ENCODE data around the gene PRDM2. TPM values are rescaled to one million over a fixed set of nuclear protein-coding genes. Genes with fewer than 3 reads are reported as not detected.
A peak's percentile ranks its signal among the peaks of the same experiment; 100 is the strongest.
"Not testable (repeated sequence)": the region's sequence is repeated elsewhere in the genome, so short reads cannot be mapped to it uniquely, and the experiment has no call there.

PRDM2 gene, protein sequence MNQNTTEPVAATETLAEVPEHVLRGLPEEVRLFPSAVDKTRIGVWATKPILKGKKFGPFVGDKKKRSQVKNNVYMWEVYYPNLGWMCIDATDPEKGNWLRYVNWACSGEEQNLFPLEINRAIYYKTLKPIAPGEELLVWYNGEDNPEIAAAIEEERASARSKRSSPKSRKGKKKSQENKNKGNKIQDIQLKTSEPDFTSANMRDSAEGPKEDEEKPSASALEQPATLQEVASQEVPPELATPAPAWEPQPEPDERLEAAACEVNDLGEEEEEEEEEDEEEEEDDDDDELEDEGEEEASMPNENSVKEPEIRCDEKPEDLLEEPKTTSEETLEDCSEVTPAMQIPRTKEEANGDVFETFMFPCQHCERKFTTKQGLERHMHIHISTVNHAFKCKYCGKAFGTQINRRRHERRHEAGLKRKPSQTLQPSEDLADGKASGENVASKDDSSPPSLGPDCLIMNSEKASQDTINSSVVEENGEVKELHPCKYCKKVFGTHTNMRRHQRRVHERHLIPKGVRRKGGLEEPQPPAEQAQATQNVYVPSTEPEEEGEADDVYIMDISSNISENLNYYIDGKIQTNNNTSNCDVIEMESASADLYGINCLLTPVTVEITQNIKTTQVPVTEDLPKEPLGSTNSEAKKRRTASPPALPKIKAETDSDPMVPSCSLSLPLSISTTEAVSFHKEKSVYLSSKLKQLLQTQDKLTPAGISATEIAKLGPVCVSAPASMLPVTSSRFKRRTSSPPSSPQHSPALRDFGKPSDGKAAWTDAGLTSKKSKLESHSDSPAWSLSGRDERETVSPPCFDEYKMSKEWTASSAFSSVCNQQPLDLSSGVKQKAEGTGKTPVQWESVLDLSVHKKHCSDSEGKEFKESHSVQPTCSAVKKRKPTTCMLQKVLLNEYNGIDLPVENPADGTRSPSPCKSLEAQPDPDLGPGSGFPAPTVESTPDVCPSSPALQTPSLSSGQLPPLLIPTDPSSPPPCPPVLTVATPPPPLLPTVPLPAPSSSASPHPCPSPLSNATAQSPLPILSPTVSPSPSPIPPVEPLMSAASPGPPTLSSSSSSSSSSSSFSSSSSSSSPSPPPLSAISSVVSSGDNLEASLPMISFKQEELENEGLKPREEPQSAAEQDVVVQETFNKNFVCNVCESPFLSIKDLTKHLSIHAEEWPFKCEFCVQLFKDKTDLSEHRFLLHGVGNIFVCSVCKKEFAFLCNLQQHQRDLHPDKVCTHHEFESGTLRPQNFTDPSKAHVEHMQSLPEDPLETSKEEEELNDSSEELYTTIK (N-terminal part only)
- 11.0 and 12.2 TPM in 2 replicates for total RNA-seq (2014; rRNA removed; shearing (Covaris generic))

DNA sequence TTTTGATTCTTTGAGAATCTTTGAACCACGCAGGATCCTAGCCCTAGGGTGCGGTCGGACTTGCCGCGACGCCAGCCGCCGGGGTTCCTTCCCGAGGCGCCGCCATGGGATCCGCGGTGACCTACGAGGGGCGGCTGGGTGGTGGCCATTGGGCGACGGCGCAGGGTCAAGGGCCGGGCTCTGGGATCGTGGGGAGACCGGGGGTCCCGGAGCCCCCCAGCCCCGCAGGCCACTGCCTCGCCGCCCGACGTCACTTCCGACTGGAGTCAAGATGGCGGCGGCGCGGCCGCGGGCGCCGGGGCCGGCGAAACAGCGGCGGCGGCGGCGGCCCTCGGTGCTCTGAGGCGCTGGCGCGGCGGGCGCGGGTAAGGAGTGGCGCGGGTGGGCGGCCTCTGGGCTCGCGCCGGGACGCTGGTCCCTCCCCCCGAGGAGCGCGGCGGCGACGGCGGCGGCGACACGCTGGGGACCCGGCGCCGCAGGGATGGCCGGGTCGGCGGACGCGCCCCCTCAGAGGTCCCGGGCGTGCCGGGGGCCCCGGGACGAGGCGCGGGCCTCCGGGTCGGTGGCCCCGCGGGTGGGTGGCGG is at the start of gene PRDM2:
Gene PRDM2 (plus strand): TSS at position 253 of the 585 bp plus-strand sequence. CDS start 15,418 bp downstream, outside the sequence.
- DNase-seq (ENCODE audit: low read depth) = peak; percentile 62

- no peak for DNase-seq (ENCODE audit: low read depth)
These were observed 48.7 kb upstream of the PRDM2 start for GRCh38 chr1:13651279-13651678.

DNA sequence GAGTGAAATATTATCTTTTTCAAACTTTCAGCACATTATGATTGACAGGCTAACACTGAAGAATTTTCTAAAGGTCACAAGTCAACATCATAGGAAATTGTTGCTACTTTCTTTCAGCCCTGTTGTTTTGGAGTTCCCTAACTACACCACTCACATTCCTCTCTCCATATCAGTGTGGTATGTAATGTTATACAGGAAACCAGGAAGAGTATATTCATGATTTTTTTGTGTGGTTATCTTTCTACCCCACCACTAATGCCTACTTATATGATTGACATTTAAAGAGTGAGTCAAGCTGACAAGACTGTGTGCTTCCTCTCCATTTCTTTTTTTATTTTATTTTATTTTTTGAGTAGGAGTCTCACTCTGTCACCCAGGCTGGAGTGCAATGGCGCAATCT is 47.8 kb upstream of the PRDM2 start:
- DNase-seq (ENCODE audit: low read depth) = no peak

GRCh38 chr1:13661539-13661938 is 38.4 kb upstream of the PRDM2 start:
- DNase-seq (ENCODE audit: low read depth) = peak; percentile 81

DNA sequence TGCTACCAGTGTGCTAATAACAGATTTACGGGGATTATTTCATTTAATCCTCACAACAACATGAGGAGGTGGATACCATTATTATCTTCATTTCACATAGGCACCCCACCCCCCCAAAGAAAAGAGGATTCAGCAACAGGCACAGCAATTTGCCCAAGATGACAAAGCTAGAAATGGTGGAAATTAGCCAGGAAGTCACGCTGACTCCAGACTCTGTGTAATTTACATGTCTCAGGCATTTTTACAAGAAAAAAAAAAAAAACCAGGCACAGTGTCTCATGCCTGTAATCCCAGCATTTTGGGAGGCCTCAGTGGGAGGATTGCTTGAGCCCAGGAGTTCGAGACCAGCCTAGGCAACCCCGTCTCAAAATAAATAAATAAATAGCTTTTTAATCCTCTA is 37.5 kb upstream of the PRDM2 start:
- DNase-seq (ENCODE audit: low read depth) = peak; percentile 70

DNA sequence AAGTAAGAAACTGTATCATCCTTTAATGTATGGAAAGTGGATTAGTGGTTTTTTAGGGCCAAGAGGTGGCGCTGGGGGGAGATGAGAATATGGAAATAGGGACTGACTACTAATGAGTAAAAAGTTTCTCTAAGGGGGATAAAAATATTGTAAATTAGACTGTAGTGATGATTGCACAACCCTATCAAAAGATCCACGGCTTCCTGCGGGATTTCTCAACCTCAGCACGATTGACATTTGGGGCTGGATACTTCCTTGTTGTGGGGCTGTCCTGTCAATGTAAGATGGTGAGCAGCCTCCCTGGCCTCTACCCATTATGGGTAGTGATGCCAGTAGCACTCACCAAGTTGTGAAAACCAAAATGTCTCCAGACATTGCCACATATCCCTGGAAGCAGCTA is 36.0 kb upstream of the PRDM2 start:
- DNase-seq (ENCODE audit: low read depth) = no peak

DNA sequence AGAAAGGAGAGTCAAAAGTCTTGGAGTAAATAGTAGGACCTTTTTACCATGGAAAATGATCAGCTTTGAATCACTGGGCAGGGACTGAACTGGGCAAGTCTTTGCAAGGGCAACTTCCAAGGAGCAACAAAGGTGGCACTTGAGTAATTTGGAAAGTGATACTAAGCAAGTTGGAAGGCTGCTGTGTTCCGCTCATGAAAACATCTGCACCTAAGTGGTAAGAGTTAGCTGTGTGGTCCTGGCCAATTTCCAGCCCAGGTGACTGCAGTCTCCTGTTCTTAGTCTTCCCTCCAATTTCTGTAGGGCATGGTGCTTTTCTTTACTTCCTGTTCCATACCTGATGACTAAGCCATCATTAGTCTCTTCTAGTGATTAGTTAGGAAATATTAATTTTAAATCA is 35.5 kb upstream of the PRDM2 start:
- DNase-seq (ENCODE audit: low read depth) = no peak

DNA sequence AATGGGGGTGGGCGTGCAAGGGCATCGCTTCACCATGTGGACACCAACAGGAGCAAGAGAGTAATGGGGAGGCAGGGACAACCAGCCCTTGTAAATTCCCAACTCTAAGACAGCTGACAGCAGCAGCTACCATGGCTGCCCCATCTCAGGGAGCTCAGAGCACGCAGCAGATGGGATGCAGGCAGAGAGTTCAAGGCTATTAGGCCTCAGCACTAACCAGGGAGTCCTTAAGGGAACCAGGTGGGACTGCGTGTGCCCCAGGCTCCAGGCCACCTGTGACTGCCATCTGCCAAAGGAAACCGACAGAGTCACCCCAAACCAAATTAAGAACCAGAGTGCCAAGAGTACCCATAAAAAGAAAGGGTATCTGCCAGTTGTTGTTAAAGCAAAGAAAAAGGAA is 33.7 kb upstream of the PRDM2 start:
- DNase-seq (ENCODE audit: low read depth) = no peak

- no peak for DNase-seq (ENCODE audit: low read depth)
These were observed 32.3 kb upstream of the PRDM2 start for GRCh38 chr1:13667691-13668090.

DNA sequence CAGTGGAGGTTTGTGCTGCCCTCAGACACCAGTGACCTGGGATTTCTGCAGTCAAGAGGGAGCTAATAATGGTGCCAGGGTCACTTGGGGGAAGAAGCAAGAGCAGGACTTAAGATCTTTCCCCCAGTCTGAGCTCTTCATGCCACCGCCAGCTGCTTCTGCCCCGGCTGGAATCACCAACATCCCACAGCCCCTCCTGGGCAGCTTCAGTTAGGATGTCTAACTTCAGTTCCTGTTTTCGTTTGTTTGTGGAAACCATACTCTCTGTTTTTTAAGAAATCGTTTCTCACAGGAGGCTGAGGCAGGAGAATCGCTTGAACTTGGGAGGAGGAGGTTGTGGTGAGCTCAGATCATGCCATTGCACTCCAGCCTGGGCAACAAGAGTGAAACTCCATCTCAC is 25.6 kb upstream of the PRDM2 start:
- DNase-seq (ENCODE audit: low read depth) = no peak

GRCh38 chr1:13675151-13675651 is 24.8 kb upstream of the PRDM2 start:
- DNase-seq (ENCODE audit: low read depth) = no peak

- no peak for DNase-seq (ENCODE audit: low read depth)
These were observed 22.1 kb upstream of the PRDM2 start for GRCh38 chr1:13677896-13678295.

DNA sequence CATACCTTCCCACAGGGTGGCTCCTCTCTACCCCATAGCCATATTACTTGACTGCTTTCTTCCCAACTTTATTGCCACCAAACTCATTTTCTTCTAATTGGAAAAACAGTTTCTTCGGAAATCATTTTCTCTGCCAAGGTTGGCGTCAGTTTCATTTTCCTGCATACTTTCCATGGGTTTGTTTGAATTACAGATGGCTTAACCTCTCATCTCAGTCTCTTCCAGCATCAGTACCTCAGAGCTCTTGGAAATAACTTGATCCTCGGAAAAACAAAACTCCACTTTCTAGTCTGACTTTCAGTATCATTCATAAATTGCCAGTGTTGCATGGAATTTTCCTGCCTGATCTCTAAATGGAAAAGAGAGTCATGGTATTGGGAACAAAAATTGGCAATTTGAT is 20.3 kb upstream of the PRDM2 start:
- no peak for DNase-seq (ENCODE audit: low read depth)

DNA sequence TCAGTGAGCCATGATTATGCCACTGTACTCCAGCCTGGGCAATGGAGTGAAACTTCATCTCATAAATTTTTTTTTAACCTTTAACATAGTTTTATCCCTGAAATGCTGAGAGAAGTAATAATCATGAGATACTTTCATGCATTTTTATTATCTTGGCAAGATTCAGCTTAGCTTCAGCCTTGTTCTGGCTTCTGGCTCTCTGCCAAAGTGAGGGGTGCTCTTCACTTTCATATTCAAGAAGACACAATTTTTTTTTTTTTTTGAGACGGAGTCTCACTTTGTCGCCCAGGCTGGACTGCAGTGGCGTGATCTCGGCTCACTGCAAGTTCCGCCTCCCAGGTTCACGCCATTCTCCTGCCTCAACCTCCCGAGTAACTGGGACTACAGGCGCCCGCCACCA is 19.4 kb upstream of the PRDM2 start:
- DNase-seq (ENCODE audit: low read depth) = not testable (repeated sequence)

DNA sequence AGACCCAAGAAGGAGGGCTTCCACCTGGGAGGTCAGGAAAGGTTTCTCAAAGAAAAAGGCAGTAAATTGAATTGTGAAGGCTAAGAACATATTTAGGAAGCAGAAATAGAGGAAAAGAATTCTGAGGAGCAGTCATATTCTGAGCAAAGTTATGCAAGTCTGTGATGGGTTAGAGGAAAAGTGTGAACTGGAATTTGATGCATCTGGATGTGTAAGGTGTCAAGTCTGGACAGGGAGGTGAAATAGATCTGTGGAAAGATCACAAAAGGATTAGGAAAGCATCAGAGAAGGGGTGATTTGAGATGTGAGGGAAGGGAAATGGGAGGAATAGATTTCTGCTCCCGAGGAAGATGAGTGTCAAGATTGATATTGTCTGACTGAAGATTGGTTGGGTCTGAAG is 18.1 kb upstream of the PRDM2 start:
- DNase-seq (ENCODE audit: low read depth) = no peak

- DNase-seq (ENCODE audit: low read depth) = no peak
These were observed 17.5 kb upstream of the PRDM2 start for GRCh38 chr1:13682444-13682843.

GRCh38 chr1:13683206-13683605 is 16.8 kb upstream of the PRDM2 start:
- DNase-seq (ENCODE audit: low read depth) = no peak

GRCh38 chr1:13687151-13687715 is 12.8 kb upstream of the PRDM2 start:
- no peak for DNase-seq (ENCODE audit: low read depth)

DNA sequence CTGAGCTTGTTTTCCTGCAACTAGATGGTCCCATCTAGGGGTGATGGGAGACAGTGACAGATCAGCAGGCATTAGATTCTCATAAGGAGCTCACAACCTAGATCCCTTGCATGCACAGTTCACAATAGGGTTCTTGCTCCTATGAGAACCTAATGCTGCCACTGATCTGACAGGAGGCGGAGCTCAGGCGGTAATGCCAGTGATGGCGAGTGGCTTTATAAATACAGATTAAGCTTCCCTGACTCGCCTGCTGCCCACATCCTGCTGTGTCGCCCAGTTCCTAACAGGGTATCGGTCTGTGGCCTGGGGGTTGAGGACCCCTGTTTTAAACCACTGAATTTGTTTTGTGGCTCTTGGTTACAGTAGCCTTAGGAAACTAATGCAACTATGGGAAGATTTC is 6.9 kb upstream of the PRDM2 start:
- DNase-seq (ENCODE audit: low read depth) = not testable (repeated sequence)

DNA sequence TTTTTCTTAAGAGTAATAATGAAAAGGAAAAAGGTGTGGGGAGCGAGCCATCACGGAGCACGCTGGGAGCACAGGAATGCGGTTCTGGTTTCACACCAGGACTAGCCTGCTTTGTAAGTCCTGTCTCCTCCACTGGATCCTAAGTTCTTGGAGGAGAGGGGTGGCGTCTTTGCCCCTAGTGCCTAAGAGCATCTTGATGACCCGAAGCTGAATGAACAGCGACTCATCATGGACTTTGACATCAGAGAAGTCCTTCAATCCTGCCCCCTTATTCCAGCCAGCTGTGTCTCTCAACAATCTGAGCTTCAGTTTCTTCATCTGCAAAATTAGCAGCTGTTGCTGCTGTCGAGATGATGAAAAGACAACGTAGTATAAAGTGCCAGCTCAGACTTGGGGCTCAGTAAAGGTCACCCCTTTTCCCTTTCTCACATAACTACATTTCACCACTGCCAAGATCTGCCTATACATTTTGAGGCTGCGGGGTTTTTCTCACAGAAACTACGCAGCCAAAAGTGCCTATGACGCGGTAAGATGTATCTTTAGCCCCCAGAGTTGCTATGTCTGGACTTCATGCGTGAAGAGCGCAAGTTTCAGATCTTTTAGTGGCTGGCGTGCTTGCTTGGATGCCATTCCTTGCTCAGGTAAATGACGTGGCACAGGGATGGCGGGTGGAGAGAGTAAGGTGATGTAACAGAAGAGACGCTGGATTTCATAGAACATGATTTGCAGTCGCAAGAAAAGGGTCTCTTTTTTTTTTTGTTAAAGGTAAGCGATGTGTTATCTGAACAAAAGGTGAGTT is 4.9 kb upstream of the PRDM2 start:
- no peak for DNase-seq (ENCODE audit: low read depth)
